NCI-H128 (cell line): Measurements from ENCODE around the gene PLCXD1.
"Not testable (repeated sequence)": the region's sequence is repeated elsewhere in the genome, so short reads cannot be mapped to it uniquely, and the experiment has no call there.

Source experiments
- DNase-seq: peaks from one replicate; lab custom pipeline; 2025; ENCODE audit not compliant: unreplicated experiment; lab: John Stamatoyannopoulos, UW

The PLCXD1 gene

GRCh38 chrX:262381-262909, 18.7 kb upstream of the PLCXD1 start:
- DNase-seq, result no peak

GRCh38 chrX:264006-264405, 17.2 kb upstream of the PLCXD1 start:
- DNase-seq, result not testable (repeated sequence)

GRCh38 chrX:264634-265455, 16.3 kb upstream of the PLCXD1 start:
- no peak for DNase-seq

GRCh38 chrX:265502-265901, 15.7 kb upstream of the PLCXD1 start:
- DNase-seq, result no peak

- no peak for DNase-seq
Measured at GRCh38 chrX:267771-268261, 13.4 kb upstream of the PLCXD1 start.

- no peak for DNase-seq
Measured at GRCh38 chrX:270848-271367, 10.3 kb upstream of the PLCXD1 start.

- no peak for DNase-seq
Measured at GRCh38 chrX:274904-275475, 6.2 kb upstream of the PLCXD1 start.

- DNase-seq, result no peak
Measured at GRCh38 chrX:275476-275966, 5.7 kb upstream of the PLCXD1 start.

GRCh38 chrX:275967-276580, 5.1 kb upstream of the PLCXD1 start:
- DNase-seq, result no peak

- no peak for DNase-seq
Measured at GRCh38 chrX:276581-277201, 4.5 kb upstream of the PLCXD1 start.

GRCh38 chrX:279757-280604, 1.2 kb upstream of the PLCXD1 start:
- not testable (repeated sequence) for DNase-seq

- not testable (repeated sequence) for DNase-seq
Measured at GRCh38 chrX:280722-281121, 459 bp upstream of the PLCXD1 start.

- DNase-seq, result not testable (repeated sequence)
Measured at GRCh38 chrX:282000-282681, 960 bp downstream of the PLCXD1 start.

- DNase-seq, result no peak
Measured at GRCh38 chrX:283115-283845, 2.1 kb downstream of the PLCXD1 start.

GRCh38 chrX:285076-285677, 4.0 kb downstream of the PLCXD1 start:
- DNase-seq, result no peak

GRCh38 chrX:287670-288069, 6.5 kb downstream of the PLCXD1 start:
- DNase-seq, result no peak

- no peak for DNase-seq
Measured at GRCh38 chrX:288561-288991, 7.4 kb downstream of the PLCXD1 start.

GRCh38 chrX:290476-291166, 9.4 kb downstream of the PLCXD1 start:
- no peak for DNase-seq
